HG03342 (cell line): ENCODE measurements around the gene PTX4.
"Not testable (repeated sequence)": the region's sequence is repeated elsewhere in the genome, so short reads cannot be mapped to it uniquely, and the experiment has no call there.

Experiments
- ATAC-seq: cut with Tn5 transposase; IDR thresholded peaks from one replicate; pipeline ENCODE4 v1.9.1; 2021; ENCODE audit warnings: mild to moderate bottlenecking, moderate library complexity; ENCODE audit not compliant: unreplicated experiment

The PTX4 gene

DNA sequence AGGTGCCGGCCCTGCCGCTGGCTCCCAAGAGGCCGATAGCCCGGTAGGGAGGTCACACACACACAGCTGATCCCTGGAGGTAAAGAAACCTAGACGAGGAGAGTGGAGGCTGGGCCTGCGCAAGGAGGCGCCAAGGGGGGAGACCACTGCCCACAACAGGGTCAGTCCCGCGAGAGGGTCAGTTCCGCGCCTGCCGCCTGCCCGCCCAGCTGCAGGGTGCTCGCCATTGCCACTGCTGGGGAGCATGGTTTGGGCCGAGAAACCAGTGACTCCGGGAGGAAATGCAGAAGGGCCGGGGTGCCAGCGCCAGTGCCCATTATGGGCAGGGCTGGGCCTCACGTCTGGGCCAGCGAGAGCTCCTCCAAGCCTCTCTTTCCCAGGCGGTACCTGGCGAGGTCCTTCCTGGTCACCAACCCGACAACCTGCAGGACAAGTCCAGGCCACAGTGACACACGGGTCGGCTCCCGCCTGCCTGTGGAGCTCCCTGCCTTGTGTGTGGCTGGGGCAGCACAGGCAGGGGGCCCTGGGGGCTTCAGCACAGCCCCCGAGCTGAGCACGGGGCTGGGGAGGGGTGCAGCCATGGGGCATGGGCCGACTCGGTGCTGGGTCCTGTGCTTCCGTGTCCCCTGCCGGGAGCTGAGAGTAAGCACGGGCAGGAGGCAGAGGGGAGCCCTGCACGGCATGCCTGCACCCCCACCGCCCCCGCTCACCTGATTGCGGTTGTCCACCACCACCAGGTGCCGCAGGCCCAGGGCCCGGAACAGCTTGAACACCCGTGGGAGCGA, 42.3 kb downstream of the PTX4 start:
- no peak for ATAC-seq

DNA sequence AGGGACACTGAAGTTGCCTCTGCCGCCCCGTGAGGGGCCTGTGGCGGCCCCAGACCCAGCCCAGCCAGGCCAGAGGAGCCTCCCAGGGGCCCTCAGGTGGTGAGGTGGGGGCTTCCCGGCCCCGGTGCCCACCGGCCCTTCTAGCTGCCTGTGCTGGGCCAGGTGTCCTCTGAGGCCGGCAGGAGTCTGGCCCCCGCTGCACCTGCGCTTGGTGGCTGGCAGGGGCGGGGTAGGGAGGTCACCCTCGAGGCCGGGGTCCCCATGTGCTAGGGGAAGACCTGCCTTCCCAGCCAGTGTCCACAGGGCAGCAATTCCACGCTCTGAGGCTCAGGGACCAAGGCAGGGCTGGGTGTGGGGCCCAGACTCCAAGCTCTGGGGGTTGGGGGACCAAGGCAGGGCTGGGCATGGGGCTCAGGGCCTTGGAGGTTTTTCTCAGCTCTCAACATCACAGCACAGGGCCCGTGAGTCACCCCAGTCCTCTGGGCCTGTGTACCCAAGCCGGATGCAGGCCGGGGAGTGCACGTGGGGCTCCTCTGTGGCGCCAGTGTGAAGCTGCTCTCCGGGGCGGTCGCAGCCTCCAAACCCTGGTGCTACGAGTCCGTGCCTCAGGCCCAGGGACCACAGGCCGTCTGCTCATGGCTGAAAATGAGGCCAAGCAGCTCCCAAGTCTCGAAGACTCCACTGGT, 43.1 kb downstream of the PTX4 start:
- ATAC-seq = no peak

DNA sequence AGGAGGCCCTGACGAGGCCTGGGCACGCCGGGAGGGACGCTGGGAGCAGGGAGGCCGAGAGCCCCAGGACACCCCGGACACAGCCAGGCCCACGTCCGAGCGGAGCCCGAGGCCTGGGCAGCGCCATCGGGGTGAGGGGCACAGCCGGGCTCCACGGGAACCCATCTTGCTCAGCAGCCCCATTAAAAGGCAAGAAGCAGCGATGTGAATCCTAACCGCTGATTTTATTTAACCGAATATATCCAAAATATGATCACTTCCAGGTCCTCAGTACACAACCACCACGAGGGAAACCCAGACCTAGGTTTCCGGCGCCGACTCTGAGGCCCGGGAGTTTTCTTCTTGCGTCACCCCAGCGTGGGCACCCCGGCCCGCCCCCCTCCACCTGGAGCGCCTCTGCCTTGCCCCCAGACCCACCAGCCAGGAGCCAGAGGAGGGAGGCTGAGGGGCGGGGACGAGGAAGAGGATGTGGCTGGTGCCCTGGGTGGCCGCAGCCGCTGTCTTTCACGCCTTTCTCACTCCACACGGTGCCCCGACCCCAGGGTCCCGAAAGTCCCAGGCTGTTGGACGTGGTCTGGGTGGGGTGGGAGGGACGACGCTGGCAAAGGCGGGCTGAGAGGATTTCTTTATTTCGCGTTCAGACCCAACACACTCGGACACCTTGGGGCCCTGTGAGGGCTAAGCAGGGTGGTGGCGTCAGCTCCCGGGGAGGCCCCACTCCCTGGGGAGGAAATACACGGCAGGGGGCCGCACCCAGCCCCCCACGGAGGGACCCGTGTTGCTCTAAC, 43.8 kb downstream of the PTX4 start:
- no peak for ATAC-seq

DNA sequence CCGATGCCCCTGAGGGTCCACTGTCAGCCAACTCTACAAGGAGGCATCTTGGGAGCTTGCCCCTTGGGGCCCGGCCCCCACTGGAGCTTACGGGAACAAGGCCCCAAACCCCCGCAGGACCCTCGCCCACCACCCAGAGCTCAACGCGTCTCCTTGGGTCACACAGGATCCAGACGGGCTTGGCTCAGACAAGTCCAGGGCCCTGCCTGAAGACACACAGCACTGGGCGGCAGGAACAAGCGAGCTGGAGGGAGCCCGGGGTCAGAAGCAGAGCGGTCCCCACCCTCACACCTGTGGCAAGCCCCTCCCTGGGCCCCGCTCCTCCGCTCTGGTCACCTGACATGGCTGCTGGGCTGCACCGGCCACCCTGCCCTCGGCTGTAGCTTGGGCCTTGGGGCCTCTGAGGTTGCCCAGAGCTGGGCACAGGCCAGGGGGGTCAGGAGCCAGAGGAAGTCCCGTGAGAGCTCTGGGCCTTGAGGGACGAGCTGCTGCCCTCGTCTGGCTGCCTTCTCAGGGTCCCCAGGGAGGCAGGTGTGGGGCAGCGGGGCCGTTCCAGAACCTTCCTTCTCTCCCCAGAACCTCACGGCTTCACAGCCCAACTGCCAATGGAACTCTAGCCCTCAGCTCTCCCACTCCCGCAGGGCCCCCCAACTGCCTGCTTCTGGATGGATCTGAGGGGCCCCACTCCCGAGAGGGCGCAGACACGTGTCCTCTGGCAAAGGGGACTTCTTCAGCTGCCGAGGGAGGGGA, 44.6 kb downstream of the PTX4 start, which contains the start of gene CCDC154:
TSS of gene CCDC154 (minus strand) at position 577 of the 750 bp plus-strand sequence. CDS start at position 343, 234 bp downstream.
- ATAC-seq = no peak

DNA sequence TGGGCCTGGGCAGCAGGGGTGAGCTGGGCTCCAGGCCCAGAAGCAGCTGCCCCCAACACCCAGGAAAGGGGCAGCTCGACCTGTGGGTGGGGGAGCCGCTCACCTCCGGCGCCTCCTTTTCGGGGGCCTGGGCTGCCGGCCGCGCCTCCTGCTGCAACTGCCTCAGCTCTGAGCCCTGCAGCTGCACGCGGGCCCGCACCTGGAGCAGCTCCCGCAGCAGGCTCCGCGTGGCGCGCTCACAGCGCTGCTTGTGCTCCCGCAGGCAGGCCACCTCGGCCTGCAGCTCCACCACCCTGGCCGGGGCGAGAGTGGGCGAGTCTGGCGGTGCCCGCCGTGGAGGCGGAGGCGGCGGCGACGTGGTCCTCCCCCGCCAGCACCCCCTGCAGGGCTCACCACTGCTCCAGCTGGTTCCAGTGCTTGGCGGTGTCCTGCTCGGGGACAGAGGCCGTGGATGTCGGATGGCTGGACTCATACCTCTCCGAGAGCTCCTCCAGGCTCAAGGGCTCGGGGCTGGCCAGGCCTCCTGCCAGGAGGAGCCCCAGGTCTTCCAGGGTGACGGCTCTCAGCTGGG, 45.3 kb downstream of the PTX4 start:
- ATAC-seq = no peak

DNA sequence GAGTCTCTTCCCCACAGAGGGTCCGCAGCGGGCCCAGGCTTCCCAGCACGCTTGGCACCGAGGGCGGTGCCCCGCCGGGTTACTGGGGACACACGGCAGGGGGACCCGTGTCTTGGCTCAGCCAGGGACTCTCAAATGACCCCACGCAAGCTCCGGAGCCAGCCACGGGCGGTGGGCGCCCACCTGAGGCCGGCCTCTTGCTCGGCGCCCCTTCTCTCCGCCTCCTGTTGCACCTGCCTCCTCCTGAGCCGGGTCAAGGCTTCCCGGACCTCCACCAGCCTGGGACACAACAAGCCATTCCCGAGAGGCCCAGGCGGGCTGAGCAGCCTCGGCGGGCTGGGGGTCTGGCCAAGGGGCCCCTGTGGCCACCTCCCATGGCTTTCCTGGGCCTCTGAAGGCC, 46.0 kb downstream of the PTX4 start:
- no peak for ATAC-seq

DNA sequence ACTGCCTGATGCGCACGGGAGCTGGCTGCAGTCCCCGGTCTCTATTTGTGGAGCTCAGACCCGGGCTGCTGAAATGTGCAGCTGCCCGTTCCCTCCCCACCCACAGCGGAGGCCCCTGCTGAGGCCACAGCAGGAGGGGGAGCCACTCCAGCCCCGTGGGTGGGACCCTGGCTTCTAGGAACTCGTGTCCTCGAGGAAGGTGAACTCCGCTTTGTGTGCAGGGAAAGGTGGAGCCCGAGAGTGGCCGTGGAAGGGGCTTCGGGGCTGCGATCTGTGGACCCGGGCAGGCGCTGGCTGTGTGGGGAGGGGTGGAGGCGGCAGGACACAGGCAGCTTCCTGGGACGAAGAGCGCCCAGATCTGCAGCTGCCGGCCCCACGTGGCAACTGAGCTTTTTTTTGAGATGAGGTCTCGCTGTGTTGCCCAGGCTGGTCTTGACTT, 47.3 kb downstream of the PTX4 start:
- no peak for ATAC-seq

DNA sequence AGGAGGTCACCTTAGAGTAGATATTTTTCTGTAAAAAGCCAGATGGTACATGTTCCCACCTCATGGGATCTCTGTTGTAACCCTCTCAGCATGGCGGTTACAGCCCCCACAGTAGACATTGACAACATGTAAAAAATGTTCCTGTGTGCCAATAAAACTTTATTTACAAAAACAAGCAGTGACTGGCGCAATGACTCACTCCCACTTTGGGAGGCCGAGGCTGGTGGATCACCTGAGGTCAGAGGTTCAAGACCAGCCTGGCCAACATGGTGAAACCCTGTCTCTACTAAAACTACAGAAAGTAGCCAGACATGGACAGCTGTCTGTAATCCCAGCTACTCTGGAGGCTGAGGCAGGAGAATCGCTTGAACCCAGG, 49.1 kb downstream of the PTX4 start:
- ATAC-seq = not testable (repeated sequence)

DNA sequence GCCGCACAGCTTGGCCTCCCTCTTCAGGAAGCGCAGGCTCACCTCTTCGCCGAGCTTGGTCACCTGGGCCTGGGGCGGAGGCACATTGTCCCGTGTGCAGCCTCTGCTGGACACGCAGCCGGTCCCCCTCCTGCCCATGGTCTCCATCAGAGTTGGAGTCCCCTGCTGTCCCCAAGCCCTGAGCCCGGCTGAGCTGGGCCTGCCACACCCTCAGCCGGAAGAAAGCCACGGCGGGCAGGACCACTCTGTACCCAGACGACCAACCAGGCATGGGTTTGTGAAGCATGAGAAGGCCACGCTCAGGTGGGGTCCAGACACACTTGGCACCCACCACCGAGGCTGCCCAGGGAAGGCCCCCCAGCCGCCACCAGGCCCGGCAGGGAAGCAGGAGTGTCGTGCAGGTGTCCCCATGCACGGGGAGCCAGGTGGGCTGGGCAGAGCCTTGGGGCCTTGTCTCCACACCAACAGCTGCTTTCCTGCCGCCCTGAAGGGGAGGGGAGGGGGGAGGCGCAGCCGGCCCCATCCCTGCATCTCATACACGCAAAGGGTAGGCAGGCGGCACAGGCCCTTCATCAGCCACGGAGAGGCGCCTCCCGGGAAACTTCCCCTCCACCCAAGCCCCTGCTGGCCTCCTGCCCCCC, 49.6 kb downstream of the PTX4 start:
- ATAC-seq = no peak

DNA sequence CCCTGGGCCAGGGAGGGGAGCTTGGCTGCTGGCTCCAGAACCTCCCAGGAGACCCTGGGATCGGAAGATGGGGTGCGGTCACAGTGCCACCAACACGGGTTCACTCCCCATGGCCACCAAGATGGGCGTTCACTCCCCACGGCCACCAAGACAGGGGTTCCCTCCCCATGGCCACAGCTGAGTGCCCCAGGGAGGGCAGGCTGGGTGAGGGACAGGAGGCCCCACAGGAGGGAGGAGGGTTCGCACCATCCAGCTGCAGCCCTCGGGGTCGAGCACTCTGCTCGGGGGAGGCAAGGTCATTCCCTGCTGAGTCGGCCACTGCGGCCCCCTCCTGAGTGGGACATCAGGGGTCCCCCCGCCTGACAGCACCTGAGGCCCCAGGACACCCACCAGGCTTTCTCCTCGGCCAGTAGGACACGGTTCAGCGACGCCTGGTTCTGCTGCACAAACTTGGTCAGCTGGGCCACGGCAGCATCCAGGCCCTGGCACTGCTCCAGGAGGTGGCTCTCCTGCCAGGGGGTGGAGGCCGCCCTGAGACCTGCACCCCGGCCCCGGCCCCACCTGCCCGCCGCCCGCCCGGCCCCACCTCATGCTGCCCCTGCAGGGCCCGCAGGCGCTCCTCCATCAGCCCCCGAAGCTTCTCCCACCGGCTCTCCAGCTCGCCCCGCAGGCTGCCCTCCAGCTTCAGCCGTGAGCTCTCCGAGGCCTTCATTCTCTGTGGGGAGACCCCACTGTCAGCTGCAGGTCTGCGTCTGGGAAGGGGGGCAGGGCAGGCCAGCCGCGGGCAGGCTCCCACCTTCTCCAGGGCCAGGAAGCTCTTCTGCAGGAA, 50.3 kb downstream of the PTX4 start:
- no peak for ATAC-seq

DNA sequence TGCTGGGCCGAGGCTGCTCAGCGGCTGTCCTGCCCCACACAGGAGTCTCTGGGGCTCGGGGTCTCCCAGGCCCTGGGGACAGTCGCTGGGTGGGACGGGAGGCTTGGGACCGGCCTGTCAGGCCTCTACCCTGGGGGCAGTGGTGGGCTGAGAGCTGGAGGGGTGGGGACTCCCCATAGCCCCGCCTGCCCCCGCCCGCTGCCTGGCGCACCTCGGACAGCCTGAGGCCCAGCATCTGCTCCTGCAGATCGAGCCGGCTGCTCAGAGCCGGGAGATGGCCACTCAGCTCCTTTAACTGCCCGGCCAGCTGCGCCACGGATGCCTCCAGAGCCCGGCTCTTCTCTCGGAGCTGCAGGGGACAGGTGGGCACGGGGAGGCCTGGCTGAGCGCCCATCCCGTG, 51.1 kb downstream of the PTX4 start:
- no peak for ATAC-seq

DNA sequence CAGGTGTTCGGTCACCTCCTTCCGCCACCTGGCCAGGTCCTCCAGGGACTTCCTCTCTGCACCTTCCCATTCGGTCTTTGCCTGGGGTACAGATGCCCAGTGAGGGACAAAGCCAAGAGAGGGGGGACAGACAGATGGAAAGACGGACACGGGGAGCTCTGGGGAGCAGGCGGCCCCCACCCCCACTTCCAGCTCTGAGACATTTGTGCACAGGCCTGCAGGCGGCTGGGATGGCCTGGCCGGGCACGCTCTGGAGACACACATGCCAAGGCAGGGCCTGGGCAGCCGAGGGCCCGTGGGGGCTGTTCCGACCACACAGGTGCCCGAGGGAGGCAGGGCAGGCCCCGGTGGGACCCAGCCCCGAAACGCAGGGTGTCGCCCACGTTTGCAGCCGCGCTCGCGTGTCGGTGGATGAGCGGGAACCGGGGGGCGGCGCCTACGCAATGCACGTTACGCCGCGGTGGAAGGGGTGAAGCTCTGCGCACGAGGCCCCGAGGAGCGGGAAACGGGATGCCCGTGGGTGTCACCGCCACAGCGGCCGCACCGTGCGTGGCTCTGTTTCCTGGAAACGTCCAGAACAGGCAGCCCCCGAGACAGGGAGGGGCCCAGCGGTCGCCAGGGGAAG, 51.9 kb downstream of the PTX4 start:
- ATAC-seq = no peak

DNA sequence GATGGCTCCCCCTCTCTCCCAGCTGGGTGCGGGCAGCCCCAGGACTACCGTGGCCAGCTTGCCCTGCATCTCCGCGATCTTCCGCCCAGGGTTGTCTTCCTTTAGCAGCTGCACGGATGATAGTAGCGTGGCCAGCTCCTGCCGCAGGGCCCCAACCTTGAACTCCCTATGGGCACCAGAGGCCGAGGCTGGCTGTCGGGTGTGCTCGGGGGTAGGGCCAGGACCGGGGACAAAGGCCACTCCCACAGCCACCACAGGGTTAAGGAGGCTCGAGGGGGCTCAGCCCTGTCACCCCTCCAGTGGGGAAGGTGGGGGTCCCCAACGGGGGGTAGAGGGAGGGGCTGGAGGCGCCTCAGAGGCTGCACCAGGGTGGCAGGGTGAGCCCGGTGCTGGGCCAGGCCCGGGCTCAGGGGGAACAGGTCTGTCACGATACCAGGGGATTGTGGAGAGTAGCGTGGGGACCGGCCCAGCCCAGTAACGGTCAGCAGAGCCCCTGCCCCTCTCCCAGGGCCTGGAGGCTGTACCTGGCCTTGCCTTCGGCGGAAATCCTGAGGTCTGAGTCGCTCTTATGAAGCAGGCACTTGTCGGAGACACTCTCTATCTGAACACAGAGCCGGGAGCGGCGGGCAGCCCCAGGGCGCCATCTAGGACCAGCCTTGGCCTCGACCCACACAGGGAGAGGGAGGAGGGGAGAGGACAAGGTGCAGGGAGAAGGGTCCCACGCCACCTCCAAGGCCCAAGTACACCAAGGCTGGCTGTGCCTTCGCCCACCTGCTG, 52.6 kb downstream of the PTX4 start:
- no peak for ATAC-seq
